ENCODE measurements around the gene MTFR1L.

The MTFR1L gene

DNA sequence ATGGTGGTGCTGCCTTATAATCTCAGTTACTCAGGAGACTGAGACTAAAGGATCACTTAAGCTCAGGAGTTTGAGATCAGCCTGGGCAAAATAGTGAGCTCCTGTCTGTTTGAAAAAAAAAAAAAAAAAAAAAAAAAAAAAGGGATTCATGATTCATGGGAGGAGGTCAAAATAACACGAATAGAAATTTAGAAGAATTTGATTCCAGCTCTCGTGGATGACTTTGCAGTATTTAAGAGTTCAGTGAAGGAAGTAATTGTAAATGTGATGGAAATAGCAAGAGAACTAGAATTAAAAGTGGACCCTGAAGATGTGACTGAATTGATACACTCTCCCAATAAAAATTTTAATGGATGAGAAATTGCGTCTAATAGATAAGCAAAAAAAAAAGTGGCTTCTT is 23.7 kb downstream of the MTFR1L start:
- Histone ChIP-seq H3K36me3 (ENCODE audit: control insufficient read depth, insufficient read depth, low read length) (no peaks in the 10 kb centered on the region), H3K27me3 (replicated peaks; ENCODE audit: control insufficient read depth, insufficient read depth, low read length) (no peaks in the 10 kb centered on the region), H3K4me3 (replicated peaks; ENCODE audit: low read depth, low read length) (no peak overlapping the region)
- TF ChIP-seq, protein P1, sequence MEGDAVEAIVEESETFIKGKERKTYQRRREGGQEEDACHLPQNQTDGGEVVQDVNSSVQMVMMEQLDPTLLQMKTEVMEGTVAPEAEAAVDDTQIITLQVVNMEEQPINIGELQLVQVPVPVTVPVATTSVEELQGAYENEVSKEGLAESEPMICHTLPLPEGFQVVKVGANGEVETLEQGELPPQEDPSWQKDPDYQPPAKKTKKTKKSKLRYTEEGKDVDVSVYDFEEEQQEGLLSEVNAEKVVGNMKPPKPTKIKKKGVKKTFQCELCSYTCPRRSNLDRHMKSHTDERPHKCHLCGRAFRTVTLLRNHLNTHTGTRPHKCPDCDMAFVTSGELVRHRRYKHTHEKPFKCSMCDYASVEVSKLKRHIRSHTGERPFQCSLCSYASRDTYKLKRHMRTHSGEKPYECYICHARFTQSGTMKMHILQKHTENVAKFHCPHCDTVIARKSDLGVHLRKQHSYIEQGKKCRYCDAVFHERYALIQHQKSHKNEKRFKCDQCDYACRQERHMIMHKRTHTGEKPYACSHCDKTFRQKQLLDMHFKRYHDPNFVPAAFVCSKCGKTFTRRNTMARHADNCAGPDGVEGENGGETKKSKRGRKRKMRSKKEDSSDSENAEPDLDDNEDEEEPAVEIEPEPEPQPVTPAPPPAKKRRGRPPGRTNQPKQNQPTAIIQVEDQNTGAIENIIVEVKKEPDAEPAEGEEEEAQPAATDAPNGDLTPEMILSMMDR (IDR thresholded peaks at IDR 0.05; ENCODE audit: insufficient read depth, low read length, poor library complexity, severe bottlenecking), result no peak
- no peak for DNase-seq (ENCODE audit: extremely low read depth, insufficient read length)

DNA sequence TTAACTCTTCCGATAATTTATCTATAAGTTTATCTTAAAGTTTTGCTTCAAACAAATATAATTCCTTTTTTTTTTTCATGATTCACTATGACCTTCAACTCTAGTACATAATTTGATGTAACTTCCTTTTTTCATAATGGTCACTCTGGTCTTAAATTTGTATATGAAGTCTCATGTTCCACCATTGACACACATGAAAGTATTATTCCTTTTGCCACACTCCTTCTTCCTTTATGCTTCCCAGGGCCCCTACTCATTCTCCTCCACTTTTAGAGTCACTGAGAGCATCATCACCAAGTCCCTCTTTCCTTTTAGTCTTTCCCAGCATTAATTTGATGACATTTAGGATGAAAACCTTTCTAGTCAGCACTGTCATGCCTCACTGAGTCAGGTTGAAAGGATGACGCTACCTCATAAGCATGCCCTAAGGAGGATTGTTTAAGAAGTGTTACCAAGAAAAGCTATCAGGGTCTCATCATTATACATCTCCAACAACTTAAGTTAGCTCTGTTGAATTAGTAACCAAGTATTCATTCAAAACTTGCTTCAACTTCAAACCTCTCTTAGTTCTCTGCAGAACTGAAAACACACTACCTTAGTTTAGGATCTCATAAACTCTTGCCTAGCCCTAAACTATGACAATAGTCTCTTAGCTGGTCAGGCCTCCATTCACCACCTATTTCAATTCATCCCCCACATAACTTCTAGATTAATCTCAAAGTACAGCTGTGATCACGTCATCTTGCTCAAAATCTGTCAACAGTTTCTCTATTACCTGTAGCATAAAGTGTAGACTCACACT is 25.0 kb downstream of the MTFR1L start:
- DNase-seq (ENCODE audit: extremely low read depth, insufficient read length), result no peak
- Histone ChIP-seq H3K36me3 (ENCODE audit: control insufficient read depth, insufficient read depth, low read length) (no peaks in the 10 kb centered on the region), H3K27me3 (replicated peaks; ENCODE audit: control insufficient read depth, insufficient read depth, low read length) (no peaks in the 10 kb centered on the region), H3K4me3 (replicated peaks; ENCODE audit: low read depth, low read length) (no peak overlapping the region)
- TF ChIP-seq, protein P1 (IDR thresholded peaks at IDR 0.05; ENCODE audit: insufficient read depth, low read length, poor library complexity, severe bottlenecking), result no peak

DNA sequence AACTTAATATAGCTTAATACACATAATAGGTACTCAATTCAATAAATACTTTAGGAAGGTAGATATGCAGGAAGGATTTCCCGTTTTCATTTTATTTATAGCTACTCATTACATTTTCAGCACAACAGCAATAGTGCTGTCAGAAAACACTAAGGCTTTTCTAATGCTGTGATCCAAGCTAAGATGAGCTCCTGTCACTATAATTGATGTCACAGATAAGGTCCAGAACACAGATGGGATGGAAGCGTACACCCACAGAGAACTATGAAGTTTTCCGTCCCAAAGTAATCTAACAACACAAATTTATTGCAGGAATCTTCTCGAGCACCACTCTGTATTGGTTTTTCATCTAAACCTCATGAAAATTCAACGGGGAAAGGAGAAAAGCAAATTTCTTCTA is 25.9 kb downstream of the MTFR1L start:
- DNase-seq (ENCODE audit: extremely low read depth, insufficient read length), result no peak
- Histone ChIP-seq H3K36me3 (ENCODE audit: control insufficient read depth, insufficient read depth, low read length) (no peaks in the 10 kb centered on the region), H3K27me3 (replicated peaks; ENCODE audit: control insufficient read depth, insufficient read depth, low read length) (no peaks in the 10 kb centered on the region), H3K4me3 (replicated peaks; ENCODE audit: low read depth, low read length) (no peak overlapping the region)
- TF ChIP-seq, protein P1 (IDR thresholded peaks at IDR 0.05; ENCODE audit: insufficient read depth, low read length, poor library complexity, severe bottlenecking), result no peak

DNA sequence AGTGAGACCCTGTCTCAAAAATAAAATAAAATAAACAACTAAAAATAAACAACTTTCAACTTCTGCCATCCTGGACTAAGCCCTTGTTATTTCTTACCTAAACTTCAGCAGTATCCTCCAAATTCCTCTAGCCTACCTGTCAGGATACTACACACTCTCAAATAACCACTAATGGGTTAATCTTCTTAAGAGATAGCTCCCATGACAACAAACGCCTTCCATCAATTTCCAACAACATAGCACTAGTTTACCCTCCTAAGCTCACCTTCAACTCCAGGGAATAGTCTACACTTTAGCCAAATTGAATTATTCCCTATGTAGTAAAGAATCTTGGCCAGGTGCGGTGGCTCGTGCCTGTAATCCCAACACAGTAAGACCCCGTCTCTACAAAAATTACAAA is 28.2 kb downstream of the MTFR1L start:
- Histone ChIP-seq H3K36me3 (ENCODE audit: control insufficient read depth, insufficient read depth, low read length) (no peaks in the 10 kb centered on the region), H3K4me3 (replicated peaks; ENCODE audit: low read depth, low read length) (no peak overlapping the region), H3K27me3 (replicated peaks; ENCODE audit: control insufficient read depth, insufficient read depth, low read length) (no peaks in the 10 kb centered on the region)
- DNase-seq (ENCODE audit: extremely low read depth, insufficient read length), result no peak
- TF ChIP-seq, protein P1 (IDR thresholded peaks at IDR 0.05; ENCODE audit: insufficient read depth, low read length, poor library complexity, severe bottlenecking), result no peak

DNA sequence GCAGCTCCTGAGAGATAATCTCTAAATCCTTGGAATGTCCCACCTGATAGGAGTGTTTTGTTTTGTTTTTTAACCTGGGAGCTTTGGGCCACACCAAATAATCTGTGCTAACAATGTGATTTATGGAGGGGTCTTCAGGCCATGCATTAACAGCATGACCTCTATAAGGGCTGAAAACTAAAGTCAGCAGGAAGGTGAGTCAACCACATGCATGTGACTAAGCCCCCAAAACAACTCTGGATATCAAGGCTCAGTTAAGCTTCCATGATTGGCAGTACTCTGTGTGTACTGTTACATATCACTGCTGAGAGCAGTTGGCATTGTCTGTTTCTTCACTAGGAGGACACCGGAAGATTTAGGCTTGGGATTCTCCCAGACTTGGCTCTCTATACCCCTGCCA is 28.8 kb downstream of the MTFR1L start:
- TF ChIP-seq, protein P1 (IDR thresholded peaks at IDR 0.05; ENCODE audit: insufficient read depth, low read length, poor library complexity, severe bottlenecking), result no peak
- no peak overlapping the region for H3K4me3 ChIP-seq (replicated peaks; ENCODE audit: low read depth, low read length)
- no peak for DNase-seq (ENCODE audit: extremely low read depth, insufficient read length)
- H3K27me3 ChIP-seq (replicated peaks; ENCODE audit: control insufficient read depth, insufficient read depth, low read length), result no peaks in the 10 kb centered on the region
- no peaks in the 10 kb centered on the region for H3K36me3 ChIP-seq (ENCODE audit: control insufficient read depth, insufficient read depth, low read length)
